Astrocyte (in vitro differentiated cells and primary cell): ENCODE results near the gene PDE11A.

Source experiments
- EZH2 ChIP-seq: IDR thresholded peaks from 2 replicates; pipeline ENCODE4 v1.6.1; 2012; ENCODE audit warnings: mild to moderate bottlenecking, low read length, inconsistent platforms; ENCODE audit not compliant: insufficient read depth
- TF ChIP-seq, protein P1 (sequence below): IDR thresholded peaks from 2 replicates; pipeline ENCODE4 v1.5.1; 2011; ENCODE audit warnings: low read depth, mild to moderate bottlenecking, inconsistent platforms, low read length, moderate library complexity; ENCODE audit not compliant: insufficient read depth

DNA sequence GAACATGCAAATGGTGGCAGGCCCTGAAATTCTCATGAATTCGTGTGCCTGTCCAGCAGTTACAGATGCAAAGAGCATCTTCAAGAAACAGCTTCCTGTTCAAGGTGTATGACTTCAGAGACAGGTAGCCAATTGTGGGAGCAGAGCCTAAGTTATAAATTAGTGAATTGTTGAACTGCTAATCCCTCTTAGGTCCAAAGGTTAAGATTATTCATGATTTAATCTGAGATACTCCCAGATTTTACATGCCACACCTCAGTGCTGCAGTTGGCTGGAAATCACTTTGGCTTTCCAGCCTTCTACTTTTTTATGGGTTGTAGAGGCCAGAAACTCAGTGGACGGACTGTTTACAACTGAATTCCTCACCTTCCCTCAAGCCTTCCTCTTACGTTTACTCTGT, 432.2 kb downstream of the PDE11A start:
- TF ChIP-seq, protein P1, sequence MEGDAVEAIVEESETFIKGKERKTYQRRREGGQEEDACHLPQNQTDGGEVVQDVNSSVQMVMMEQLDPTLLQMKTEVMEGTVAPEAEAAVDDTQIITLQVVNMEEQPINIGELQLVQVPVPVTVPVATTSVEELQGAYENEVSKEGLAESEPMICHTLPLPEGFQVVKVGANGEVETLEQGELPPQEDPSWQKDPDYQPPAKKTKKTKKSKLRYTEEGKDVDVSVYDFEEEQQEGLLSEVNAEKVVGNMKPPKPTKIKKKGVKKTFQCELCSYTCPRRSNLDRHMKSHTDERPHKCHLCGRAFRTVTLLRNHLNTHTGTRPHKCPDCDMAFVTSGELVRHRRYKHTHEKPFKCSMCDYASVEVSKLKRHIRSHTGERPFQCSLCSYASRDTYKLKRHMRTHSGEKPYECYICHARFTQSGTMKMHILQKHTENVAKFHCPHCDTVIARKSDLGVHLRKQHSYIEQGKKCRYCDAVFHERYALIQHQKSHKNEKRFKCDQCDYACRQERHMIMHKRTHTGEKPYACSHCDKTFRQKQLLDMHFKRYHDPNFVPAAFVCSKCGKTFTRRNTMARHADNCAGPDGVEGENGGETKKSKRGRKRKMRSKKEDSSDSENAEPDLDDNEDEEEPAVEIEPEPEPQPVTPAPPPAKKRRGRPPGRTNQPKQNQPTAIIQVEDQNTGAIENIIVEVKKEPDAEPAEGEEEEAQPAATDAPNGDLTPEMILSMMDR = no peak
- no peak for TF ChIP-seq EZH2
